Colonic mucosa (tissue), 4 donors: ENCODE data around the gene TYW1. TPM values are rescaled to one million over a fixed set of nuclear protein-coding genes. Genes with fewer than 3 reads are reported as not detected.
"Not testable (repeated sequence)": the region's sequence is repeated elsewhere in the genome, so short reads cannot be mapped to it uniquely, and the experiment has no call there.

Experiments
- DNase-seq: peaks from one replicate; pipeline ENCODE4 v3.0.0-alpha.2; 2020
- H3K27ac ChIP-seq: fragments of 200-600 bp; one replicate; pipeline ENCODE4 v1.8.0; 2021
- H3K27me3 ChIP-seq: fragments of 200-600 bp; one replicate; pipeline ENCODE4 v1.8.0; 2021
- H3K36me3 ChIP-seq: fragments of 200-600 bp; one replicate; pipeline ENCODE4 v1.8.0; 2021
- H3K4me1 ChIP-seq: fragments of 200-600 bp; one replicate; pipeline ENCODE4 v1.8.0; 2021; ENCODE audit warnings: mild to moderate bottlenecking
- H3K4me3 ChIP-seq: fragments of 200-600 bp; one replicate; pipeline ENCODE4 v1.8.0; 2021
- H3K9ac ChIP-seq, 2 donors: one replicate each; pipeline ENCODE4 v1.7.0; 2013; ENCODE audit warnings: control low read depth in 2 of 2, low read depth in 2 of 2, low read length in 2 of 2
- H3K9me3 ChIP-seq: fragments of 200-600 bp; one replicate; pipeline ENCODE4 v1.8.0; 2021
- intact Hi-C: fragments of 100-400 bp; cut with DNase I; formaldehyde crosslinking; loops from one replicate; pipeline ENCODE4 v1.14.1; 2022
- total RNA-seq, 2 donors: library from RNA; stranded (reverse); fragmentation: NEBNext Ultra II Directional in 1 of 2; extraction: Animal tissue kit (Norgen Biotek cat#: 25700) in 1 of 2; gene quantifications; one replicate each; pipeline ENCODE4 v1.2.1, GENCODE V29; 2021
- donor health status: healthy.
- donor health status: DM: no; HTN: no; CAD: no.
- donor health status: DM: no; HTN: no; CAD: no.

The TYW1 gene
- total RNA-seq, 2 donors from 2014 or later, result 15.5 to 16.2 TPM

- intact Hi-C loops, H3K4me3 ChIP-seq, H3K36me3 ChIP-seq, DNase-seq, H3K27ac ChIP-seq, H3K9ac ChIP-seq, H3K9me3 ChIP-seq, H3K27me3 ChIP-seq, H3K4me1 ChIP-seq: not testable (repeated sequence)
Measured at GRCh38 chr7:67184912-67185659, 188.5 kb downstream of the TYW1 start.

- not testable (repeated sequence) for H3K36me3 ChIP-seq
Measured at GRCh38 chr7:67185660-67186129, 189.1 kb downstream of the TYW1 start.

GRCh38 chr7:67189160-67189559 is 192.5 kb downstream of the TYW1 start:
- H3K36me3 ChIP-seq, H3K9me3 ChIP-seq, DNase-seq, H3K9ac ChIP-seq, H3K4me3 ChIP-seq, H3K4me1 ChIP-seq, intact Hi-C loops, H3K27ac ChIP-seq, H3K27me3 ChIP-seq: not testable (repeated sequence)

More at GRCh38 chr7:67185660-67186129, 189.1 kb downstream of the TYW1 start:
- DNase-seq, H3K9ac ChIP-seq, intact Hi-C loops, H3K4me1 ChIP-seq, H3K9me3 ChIP-seq, H3K27ac ChIP-seq, H3K4me3 ChIP-seq, H3K27me3 ChIP-seq: not testable (repeated sequence)

- H3K27me3 ChIP-seq, H3K4me3 ChIP-seq, H3K9me3 ChIP-seq, DNase-seq, H3K4me1 ChIP-seq, H3K36me3 ChIP-seq, intact Hi-C loops, H3K27ac ChIP-seq, H3K9ac ChIP-seq: not testable (repeated sequence)
Measured at GRCh38 chr7:67189801-67190465, 193.3 kb downstream of the TYW1 start.

GRCh38 chr7:67191002-67191720 is 194.5 kb downstream of the TYW1 start:
- H3K27ac ChIP-seq, DNase-seq, H3K9me3 ChIP-seq, H3K4me3 ChIP-seq, H3K9ac ChIP-seq, H3K4me1 ChIP-seq, H3K36me3 ChIP-seq, H3K27me3 ChIP-seq, intact Hi-C loops: not testable (repeated sequence)

GRCh38 chr7:67192123-67192702 is 195.6 kb downstream of the TYW1 start:
- DNase-seq, H3K4me3 ChIP-seq, H3K9me3 ChIP-seq, intact Hi-C loops, H3K27me3 ChIP-seq, H3K4me1 ChIP-seq, H3K36me3 ChIP-seq, H3K27ac ChIP-seq, H3K9ac ChIP-seq: not testable (repeated sequence)

GRCh38 chr7:67192889-67193613 is 196.4 kb downstream of the TYW1 start:
- H3K4me3 ChIP-seq, H3K9me3 ChIP-seq, H3K4me1 ChIP-seq, intact Hi-C loops, H3K27me3 ChIP-seq, H3K9ac ChIP-seq, DNase-seq, H3K36me3 ChIP-seq, H3K27ac ChIP-seq: not testable (repeated sequence)

GRCh38 chr7:67196176-67196575 is 199.5 kb downstream of the TYW1 start:
- H3K27ac ChIP-seq, DNase-seq, H3K9me3 ChIP-seq, intact Hi-C loops, H3K4me3 ChIP-seq, H3K36me3 ChIP-seq, H3K27me3 ChIP-seq, H3K9ac ChIP-seq, H3K4me1 ChIP-seq: not testable (repeated sequence)

- DNase-seq, H3K36me3 ChIP-seq, H3K9ac ChIP-seq, intact Hi-C loops, H3K4me3 ChIP-seq, H3K27me3 ChIP-seq, H3K9me3 ChIP-seq, H3K27ac ChIP-seq, H3K4me1 ChIP-seq: not testable (repeated sequence)
Measured at GRCh38 chr7:67198865-67199526, 202.4 kb downstream of the TYW1 start.

- intact Hi-C loops, result not testable (repeated sequence)
Measured at GRCh38 chr7:67205772-67206171, 209.1 kb downstream of the TYW1 start.

More at GRCh38 chr7:67205772-67206171, 209.1 kb downstream of the TYW1 start:
- H3K4me3 ChIP-seq, H3K36me3 ChIP-seq, H3K9ac ChIP-seq, DNase-seq, H3K4me1 ChIP-seq, H3K9me3 ChIP-seq, H3K27me3 ChIP-seq, H3K27ac ChIP-seq: not testable (repeated sequence)
